SH-SY5Y (cell line): ENCODE measurements around the gene MKNK2.

Experiments used
- GATA2 ChIP-seq: IDR thresholded peaks from 2 replicates; pipeline ENCODE4 v1.6.1; 2011; ENCODE audit warnings: mild to moderate bottlenecking, low read depth, low read length
- GATA3 ChIP-seq: IDR thresholded peaks from 2 replicates; pipeline ENCODE4 v1.6.1; 2011; ENCODE audit warnings: low read depth, mild to moderate bottlenecking, low read length, moderate library complexity

- TF ChIP-seq GATA3 (no peak), GATA2 (no peak)
Observed at GRCh38 chr19:2047449-2048103, 3.5 kb downstream of the MKNK2 start.
